Vagina (tissue), 2 donors: Measurements from ENCODE around the gene ZKSCAN3. TPM values are rescaled to one million over a fixed set of nuclear protein-coding genes. Genes with fewer than 3 reads are reported as not detected.

ENCODE experiments used
- DNase-seq, 2 donors: peaks; one replicate each; pipeline ENCODE4 v3.0.0-alpha.2; 2017; ENCODE audit errors: extremely low spot score in 2 of 2
- H3K27ac ChIP-seq: fragments of 200-600 bp; sonication (generic); one replicate; pipeline ENCODE4 v1.5.1; 2019
- H3K27me3 ChIP-seq: fragments of 200-600 bp; sonication (generic); one replicate; pipeline ENCODE4 v1.5.1; 2019
- H3K36me3 ChIP-seq, 2 donors: fragments of 200-600 bp; sonication (generic); one replicate each; pipeline ENCODE4 v1.5.1; 2017 to 2019
- H3K4me1 ChIP-seq: fragments of 200-600 bp; sonication (generic); one replicate; pipeline ENCODE4 v1.5.1; 2019
- H3K4me3 ChIP-seq, 2 donors: fragments of 200-600 bp; sonication (generic); 1 replicate in 1 of 2; 2 replicates in 1 of 2; pipeline ENCODE4 v1.5.1; 2016 to 2019
- H3K9me3 ChIP-seq: fragments of 200-600 bp; sonication (generic); one replicate; pipeline ENCODE4 v1.5.1; 2019
- POLR2A ChIP-seq, 2 donors: fragments of 450-650 bp; IDR thresholded peaks; one replicate each; pipeline ENCODE4 v1.6.1; 2017; ENCODE audit warnings: antibody characterized with exemption in 2 of 2, mild to moderate bottlenecking in 2 of 2, moderate library complexity in 2 of 2
- POLR2AphosphoS5 ChIP-seq, 2 donors: sonication (generic); formaldehyde crosslinking; IDR thresholded peaks; one replicate each; pipeline ENCODE4 v1.9.0; 2017; ENCODE audit warnings: antibody characterized with exemption in 2 of 2, mild to moderate bottlenecking in 2 of 2, low read depth in 1 of 2; ENCODE audit not compliant: insufficient read depth in 1 of 2
- intact Hi-C: fragments of 100-400 bp; cut with DNase I; formaldehyde crosslinking; loops from one replicate; pipeline ENCODE4 v1.15.1; 2023
- total RNA-seq: library from RNA; depleted of rRNA; stranded (reverse); fragments of >200 nt; gene quantifications from one replicate; pipeline ENCODE4 v1.2.3, GENCODE V29; 2016
- TF ChIP-seq, protein P1 (sequence below), 3 experiments: fragments of 450-650 bp in 2 of 3; fragments of 200-600 bp in 1 of 3; sonication (generic) in 1 of 3; IDR thresholded peaks; one replicate each; pipeline ENCODE4 v1.5.1; 2017 to 2019; ENCODE audit warnings: antibody characterized with exemption in 3 of 3, mild to moderate bottlenecking in 2 of 3, moderate library complexity in 2 of 3

The ZKSCAN3 gene
- total RNA-seq, 1 donor from 2014 or later, result 2.9 TPM

DNA sequence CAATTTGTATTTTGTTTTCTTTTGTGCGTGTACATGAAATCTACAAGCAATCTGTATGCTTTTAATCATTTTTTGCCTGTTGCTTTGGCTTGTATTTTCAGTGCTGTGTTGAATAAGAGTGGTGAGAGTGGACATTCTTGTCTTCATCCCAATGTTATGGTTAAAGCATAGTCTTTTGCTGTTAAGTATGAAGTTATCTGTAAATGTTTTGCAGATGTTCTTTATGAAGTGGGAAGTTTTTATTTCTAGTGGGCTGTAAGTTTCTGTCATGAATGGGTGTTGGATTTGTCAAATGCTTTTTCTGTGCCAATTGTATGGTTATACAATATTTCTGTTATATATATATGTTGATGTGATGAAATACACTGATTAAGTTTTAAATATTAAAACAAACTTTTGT lies 24.2 kb downstream of the ZKSCAN3 start:
- Histone ChIP-seq H3K4me3 (no peak overlapping the region), H3K36me3 (no peaks in the 10 kb centered on the region), H3K27me3 (no peaks in the 10 kb centered on the region), H3K9me3 (no peaks in the 10 kb centered on the region), H3K27ac (no peak overlapping the region), H3K4me1 (no peaks in the 10 kb centered on the region)
- intact Hi-C loops, result no loop called here
- TF ChIP-seq POLR2AphosphoS5 (IDR thresholded peaks at IDR 0.05; ENCODE audit: insufficient read depth in 1 of 2, low read depth in 1 of 2) (no peak), POLR2A (IDR thresholded peaks at IDR 0.05) (no peak)
- TF ChIP-seq, protein P1, sequence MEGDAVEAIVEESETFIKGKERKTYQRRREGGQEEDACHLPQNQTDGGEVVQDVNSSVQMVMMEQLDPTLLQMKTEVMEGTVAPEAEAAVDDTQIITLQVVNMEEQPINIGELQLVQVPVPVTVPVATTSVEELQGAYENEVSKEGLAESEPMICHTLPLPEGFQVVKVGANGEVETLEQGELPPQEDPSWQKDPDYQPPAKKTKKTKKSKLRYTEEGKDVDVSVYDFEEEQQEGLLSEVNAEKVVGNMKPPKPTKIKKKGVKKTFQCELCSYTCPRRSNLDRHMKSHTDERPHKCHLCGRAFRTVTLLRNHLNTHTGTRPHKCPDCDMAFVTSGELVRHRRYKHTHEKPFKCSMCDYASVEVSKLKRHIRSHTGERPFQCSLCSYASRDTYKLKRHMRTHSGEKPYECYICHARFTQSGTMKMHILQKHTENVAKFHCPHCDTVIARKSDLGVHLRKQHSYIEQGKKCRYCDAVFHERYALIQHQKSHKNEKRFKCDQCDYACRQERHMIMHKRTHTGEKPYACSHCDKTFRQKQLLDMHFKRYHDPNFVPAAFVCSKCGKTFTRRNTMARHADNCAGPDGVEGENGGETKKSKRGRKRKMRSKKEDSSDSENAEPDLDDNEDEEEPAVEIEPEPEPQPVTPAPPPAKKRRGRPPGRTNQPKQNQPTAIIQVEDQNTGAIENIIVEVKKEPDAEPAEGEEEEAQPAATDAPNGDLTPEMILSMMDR (IDR thresholded peaks at IDR 0.05), result no peak
- no peak for DNase-seq

GRCh38 chr6:28377879-28378278 lies 28.1 kb downstream of the ZKSCAN3 start:
- Histone ChIP-seq H3K27me3 (no peaks in the 10 kb centered on the region), H3K4me1 (peaks cover 6% of the 10 kb centered on the region), H3K36me3 (peaks cover 0 to 25% of the 10 kb centered on the region in 2 donors), H3K9me3 (no peaks in the 10 kb centered on the region), H3K4me3 (no peak overlapping the region), H3K27ac (no peak overlapping the region)
- intact Hi-C loops, result no loop called here
- DNase-seq, result no peak
- no peak for TF ChIP-seq POLR2AphosphoS5 (IDR thresholded peaks at IDR 0.05; ENCODE audit: insufficient read depth in 1 of 2, low read depth in 1 of 2)

- no peak overlapping the region for H3K27ac ChIP-seq
- peaks cover 8% of the 10 kb centered on the region for H3K4me1 ChIP-seq
- H3K27me3 ChIP-seq, result no peaks in the 10 kb centered on the region
- H3K9me3 ChIP-seq, result no peaks in the 10 kb centered on the region
- no peak overlapping the region for H3K4me3 ChIP-seq
- DNase-seq, result no peak
- no peak for TF ChIP-seq POLR2A (IDR thresholded peaks at IDR 0.05)
- TF ChIP-seq POLR2AphosphoS5 (IDR thresholded peaks at IDR 0.05; ENCODE audit: insufficient read depth in 1 of 2, low read depth in 1 of 2), result no peak
- TF ChIP-seq, protein P1 (IDR thresholded peaks at IDR 0.05), result no peak
- H3K36me3 ChIP-seq, result peaks cover 0 to 25% of the 10 kb centered on the region in 2 donors
- intact Hi-C loops, result no loop called here
Measured at GRCh38 chr6:28378644-28379043, 28.9 kb downstream of the ZKSCAN3 start.

- Histone ChIP-seq H3K9me3 (no peaks in the 10 kb centered on the region), H3K4me1 (peaks cover 8% of the 10 kb centered on the region), H3K4me3 (no peak overlapping the region), H3K36me3 (peaks cover 0 to 25% of the 10 kb centered on the region in 2 donors), H3K27me3 (no peaks in the 10 kb centered on the region), H3K27ac (no peak overlapping the region)
- no peak for DNase-seq
- intact Hi-C loops, result no loop called here
- TF ChIP-seq POLR2AphosphoS5 (IDR thresholded peaks at IDR 0.05; ENCODE audit: insufficient read depth in 1 of 2, low read depth in 1 of 2) (no peak), POLR2A (IDR thresholded peaks at IDR 0.05) (no peak)
- TF ChIP-seq, protein P1 (IDR thresholded peaks at IDR 0.05), result no peak
Measured at GRCh38 chr6:28380381-28380780, 30.6 kb downstream of the ZKSCAN3 start.

- H3K27ac ChIP-seq, result peak overlapping the region; percentile 58
- DNase-seq, result no peak
- H3K9me3 ChIP-seq, result no peaks in the 10 kb centered on the region
- H3K4me3 ChIP-seq, result peak overlapping the region; percentile 42 to 49
- no peaks in the 10 kb centered on the region for H3K27me3 ChIP-seq
- intact Hi-C loops, result no loop called here
- TF ChIP-seq POLR2A (IDR thresholded peaks at IDR 0.05), result no peak
- TF ChIP-seq, protein P1 (IDR thresholded peaks at IDR 0.05), result peak in 1 of 3 experiments; percentile 21
- peak; percentile 66 to 77 for TF ChIP-seq POLR2AphosphoS5 (IDR thresholded peaks at IDR 0.05; ENCODE audit: insufficient read depth in 1 of 2, low read depth in 1 of 2)
- H3K4me1 ChIP-seq, result peaks cover 8% of the 10 kb centered on the region
- peaks cover 0 to 26% of the 10 kb centered on the region in 2 donors for H3K36me3 ChIP-seq
Measured at GRCh38 chr6:28383235-28384142, 33.7 kb downstream of the ZKSCAN3 start.
